ENCODE data around the gene PLEKHG4B.

DNA sequence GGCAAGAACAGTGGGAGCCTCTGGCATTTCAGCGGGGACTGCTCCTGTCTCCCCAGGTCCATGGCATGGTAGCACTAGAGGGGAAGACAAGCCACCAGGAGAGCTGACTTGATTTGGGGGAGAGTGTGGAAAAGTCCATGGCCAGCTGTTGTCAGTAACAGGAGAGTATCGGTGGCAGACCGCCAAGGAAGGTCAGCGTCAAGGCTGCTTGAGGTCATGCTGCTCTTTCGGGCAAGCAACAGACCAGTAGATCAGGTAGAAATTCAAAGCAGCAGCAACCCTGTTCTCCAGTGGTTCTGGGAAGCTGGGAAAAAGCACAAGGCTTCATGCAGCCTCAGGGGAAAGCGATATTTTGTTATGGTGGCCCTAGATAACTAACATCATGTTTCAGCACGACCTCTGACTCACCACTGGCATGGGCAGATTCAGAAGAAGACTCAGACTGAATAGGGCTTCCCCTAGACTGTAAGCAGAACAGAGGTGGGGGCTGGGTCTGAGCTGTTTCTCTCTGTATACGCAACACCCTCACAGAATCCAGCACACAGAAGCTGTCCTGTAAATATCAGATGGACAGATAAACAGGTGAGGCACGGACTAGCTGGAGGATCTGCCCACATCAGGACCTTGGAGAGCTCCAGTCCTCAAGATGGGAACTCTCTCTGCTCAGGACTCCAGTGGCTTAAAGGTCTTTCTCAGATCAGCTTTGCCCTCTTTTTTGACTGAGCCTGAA, 35.2 kb upstream of the PLEKHG4B start:
- TF ChIP-seq, protein P1, sequence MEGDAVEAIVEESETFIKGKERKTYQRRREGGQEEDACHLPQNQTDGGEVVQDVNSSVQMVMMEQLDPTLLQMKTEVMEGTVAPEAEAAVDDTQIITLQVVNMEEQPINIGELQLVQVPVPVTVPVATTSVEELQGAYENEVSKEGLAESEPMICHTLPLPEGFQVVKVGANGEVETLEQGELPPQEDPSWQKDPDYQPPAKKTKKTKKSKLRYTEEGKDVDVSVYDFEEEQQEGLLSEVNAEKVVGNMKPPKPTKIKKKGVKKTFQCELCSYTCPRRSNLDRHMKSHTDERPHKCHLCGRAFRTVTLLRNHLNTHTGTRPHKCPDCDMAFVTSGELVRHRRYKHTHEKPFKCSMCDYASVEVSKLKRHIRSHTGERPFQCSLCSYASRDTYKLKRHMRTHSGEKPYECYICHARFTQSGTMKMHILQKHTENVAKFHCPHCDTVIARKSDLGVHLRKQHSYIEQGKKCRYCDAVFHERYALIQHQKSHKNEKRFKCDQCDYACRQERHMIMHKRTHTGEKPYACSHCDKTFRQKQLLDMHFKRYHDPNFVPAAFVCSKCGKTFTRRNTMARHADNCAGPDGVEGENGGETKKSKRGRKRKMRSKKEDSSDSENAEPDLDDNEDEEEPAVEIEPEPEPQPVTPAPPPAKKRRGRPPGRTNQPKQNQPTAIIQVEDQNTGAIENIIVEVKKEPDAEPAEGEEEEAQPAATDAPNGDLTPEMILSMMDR (IDR thresholded peaks at IDR 0.05) = no peak
- no peak for TF ChIP-seq POLR2A (IDR thresholded peaks at IDR 0.05)

All from thyroid gland (tissue), 4 donors.